Measurements from ENCODE around the gene KCNIP2.

- TF ChIP-seq, protein P1, sequence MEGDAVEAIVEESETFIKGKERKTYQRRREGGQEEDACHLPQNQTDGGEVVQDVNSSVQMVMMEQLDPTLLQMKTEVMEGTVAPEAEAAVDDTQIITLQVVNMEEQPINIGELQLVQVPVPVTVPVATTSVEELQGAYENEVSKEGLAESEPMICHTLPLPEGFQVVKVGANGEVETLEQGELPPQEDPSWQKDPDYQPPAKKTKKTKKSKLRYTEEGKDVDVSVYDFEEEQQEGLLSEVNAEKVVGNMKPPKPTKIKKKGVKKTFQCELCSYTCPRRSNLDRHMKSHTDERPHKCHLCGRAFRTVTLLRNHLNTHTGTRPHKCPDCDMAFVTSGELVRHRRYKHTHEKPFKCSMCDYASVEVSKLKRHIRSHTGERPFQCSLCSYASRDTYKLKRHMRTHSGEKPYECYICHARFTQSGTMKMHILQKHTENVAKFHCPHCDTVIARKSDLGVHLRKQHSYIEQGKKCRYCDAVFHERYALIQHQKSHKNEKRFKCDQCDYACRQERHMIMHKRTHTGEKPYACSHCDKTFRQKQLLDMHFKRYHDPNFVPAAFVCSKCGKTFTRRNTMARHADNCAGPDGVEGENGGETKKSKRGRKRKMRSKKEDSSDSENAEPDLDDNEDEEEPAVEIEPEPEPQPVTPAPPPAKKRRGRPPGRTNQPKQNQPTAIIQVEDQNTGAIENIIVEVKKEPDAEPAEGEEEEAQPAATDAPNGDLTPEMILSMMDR (IDR thresholded peaks at IDR 0.05; ENCODE audit: low read depth, low read length, missing input control) = no peak
- TF ChIP-seq MAX (IDR thresholded peaks at IDR 0.05) = no peak
- no peak for TF ChIP-seq GABPA (IDR thresholded peaks at IDR 0.05 in 1 of 2, conservative IDR thresholded peaks at IDR 0.05 in 1 of 2)
- no peak for TF ChIP-seq RAD21 (IDR thresholded peaks at IDR 0.05)
- TF ChIP-seq FOXA1 (IDR thresholded peaks at IDR 0.05) = no peak
- TF ChIP-seq FOXA2 (IDR thresholded peaks at IDR 0.05) = no peak
- TF ChIP-seq SP1 (IDR thresholded peaks at IDR 0.05) = no peak
- no peak for TF ChIP-seq ZBTB33 (IDR thresholded peaks at IDR 0.05)
- TF ChIP-seq JUND (IDR thresholded peaks at IDR 0.05) = no peak
Measured at GRCh38 chr10:101785801-101786200, 57.8 kb downstream of the KCNIP2 start.

Data from liver (tissue), 3 donors.